Embryonic facial prominence (tissue), 1 donor: ENCODE results near the gene APOO.
"Not testable (repeated sequence)": the region's sequence is repeated elsewhere in the genome, so short reads cannot be mapped to it uniquely, and the experiment has no call there.

Experiments used
- DNase-seq: peaks from one replicate; pipeline ENCODE4 v3.0.0-alpha.2; 2016; ENCODE audit errors: extremely low spot score

The APOO gene

GRCh38 chrX:23861215-23861896 lies 46.4 kb downstream of the APOO start:
- no peak for DNase-seq

- DNase-seq = not testable (repeated sequence)
These were observed 48.5 kb downstream of the APOO start for GRCh38 chrX:23859238-23859637.

- no peak for DNase-seq
These were observed 49.8 kb downstream of the APOO start for GRCh38 chrX:23857935-23858334.

- no peak for DNase-seq
These were observed 50.4 kb downstream of the APOO start for GRCh38 chrX:23857363-23857762.

- no peak for DNase-seq
These were observed 52.2 kb downstream of the APOO start for GRCh38 chrX:23855569-23855968.

GRCh38 chrX:23854945-23855344 lies 52.8 kb downstream of the APOO start:
- DNase-seq = no peak

GRCh38 chrX:23854122-23854521 lies 53.6 kb downstream of the APOO start:
- no peak for DNase-seq

- DNase-seq = no peak
These were observed 56.2 kb downstream of the APOO start for GRCh38 chrX:23851544-23851943.

GRCh38 chrX:23849241-23849640 lies 58.5 kb downstream of the APOO start:
- DNase-seq = no peak

GRCh38 chrX:23845351-23845817 lies 62.4 kb downstream of the APOO start:
- no peak for DNase-seq

GRCh38 chrX:23844502-23845138 lies 63.1 kb downstream of the APOO start:
- no peak for DNase-seq

- no peak for DNase-seq
These were observed 65.8 kb downstream of the APOO start for GRCh38 chrX:23841847-23842522.

GRCh38 chrX:23840674-23841073 lies 67.1 kb downstream of the APOO start:
- DNase-seq = no peak

- DNase-seq = no peak
These were observed 68.8 kb downstream of the APOO start for GRCh38 chrX:23838953-23839352.

- no peak for DNase-seq
These were observed 75.0 kb downstream of the APOO start for GRCh38 chrX:23832721-23833120.

- no peak for DNase-seq
These were observed 78.9 kb downstream of the APOO start for GRCh38 chrX:23828881-23829280.

GRCh38 chrX:23826653-23827052 lies 81.1 kb downstream of the APOO start:
- DNase-seq = no peak

- DNase-seq = no peak
These were observed 81.5 kb downstream of the APOO start for GRCh38 chrX:23826216-23826615.

- no peak for DNase-seq
These were observed 82.1 kb downstream of the APOO start for GRCh38 chrX:23825675-23826074.

GRCh38 chrX:23822841-23823240 lies 84.9 kb downstream of the APOO start:
- DNase-seq = no peak

- no peak for DNase-seq
These were observed 85.3 kb downstream of the APOO start for GRCh38 chrX:23822397-23822796.

- DNase-seq = no peak
These were observed 85.9 kb downstream of the APOO start for GRCh38 chrX:23821847-23822246.

GRCh38 chrX:23820235-23820782 lies 87.4 kb downstream of the APOO start:
- no peak for DNase-seq
